Ovary (tissue), 3 donors: ENCODE measurements around the gene ZFPM1.

ENCODE experiments used
- EP300 ChIP-seq: sonication (generic); formaldehyde crosslinking; IDR thresholded peaks from one replicate; pipeline ENCODE4 v1.6.1; 2017; ENCODE audit warnings: antibody characterized with exemption
- POLR2A ChIP-seq: fragments of 450-650 bp; IDR thresholded peaks from one replicate; pipeline ENCODE4 v1.6.1; 2017; ENCODE audit warnings: antibody characterized with exemption, mild to moderate bottlenecking, moderate library complexity
- TF ChIP-seq, protein P1 (sequence below), 3 donors: fragments of 450-650 bp in 2 of 3; fragments of 200-600 bp in 1 of 3; IDR thresholded peaks; one replicate each; pipeline versions ENCODE4 v1.5.1 to v1.8.0; 2016 to 2022; ENCODE audit warnings: antibody characterized with exemption in 3 of 3, mild to moderate bottlenecking in 1 of 3
- donor health status: DM: no; HTN: no; CAD: no.

DNA sequence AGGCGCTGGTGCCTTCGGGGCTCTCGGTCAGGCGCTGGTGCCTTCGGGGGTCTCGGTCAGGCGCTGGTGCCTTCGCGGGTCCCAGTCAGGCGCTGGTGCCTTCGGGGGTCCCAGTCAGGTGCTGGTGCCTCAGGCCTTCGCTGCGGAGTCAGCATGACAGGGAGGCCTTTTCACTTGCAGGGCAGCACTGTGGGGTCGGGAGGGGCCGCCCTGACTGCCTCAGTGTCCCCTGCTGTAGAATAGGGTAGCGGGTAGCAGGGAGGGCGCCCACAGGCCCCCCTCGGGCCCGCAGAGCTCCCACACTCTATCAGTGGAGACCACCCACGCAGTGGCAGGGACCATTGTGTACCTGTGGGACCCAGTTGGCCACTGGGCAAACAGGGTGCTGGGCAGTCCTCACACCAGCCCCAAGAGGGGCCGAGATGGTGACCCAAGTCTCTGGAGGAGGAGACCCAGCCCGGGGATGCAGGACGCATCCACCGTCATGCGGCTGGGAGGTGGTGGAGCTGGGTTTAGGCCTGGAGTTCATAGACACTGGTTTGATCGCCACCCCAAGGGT is 38.0 kb downstream of the ZFPM1 start:
- TF ChIP-seq EP300, result no peak
- TF ChIP-seq, protein P1, sequence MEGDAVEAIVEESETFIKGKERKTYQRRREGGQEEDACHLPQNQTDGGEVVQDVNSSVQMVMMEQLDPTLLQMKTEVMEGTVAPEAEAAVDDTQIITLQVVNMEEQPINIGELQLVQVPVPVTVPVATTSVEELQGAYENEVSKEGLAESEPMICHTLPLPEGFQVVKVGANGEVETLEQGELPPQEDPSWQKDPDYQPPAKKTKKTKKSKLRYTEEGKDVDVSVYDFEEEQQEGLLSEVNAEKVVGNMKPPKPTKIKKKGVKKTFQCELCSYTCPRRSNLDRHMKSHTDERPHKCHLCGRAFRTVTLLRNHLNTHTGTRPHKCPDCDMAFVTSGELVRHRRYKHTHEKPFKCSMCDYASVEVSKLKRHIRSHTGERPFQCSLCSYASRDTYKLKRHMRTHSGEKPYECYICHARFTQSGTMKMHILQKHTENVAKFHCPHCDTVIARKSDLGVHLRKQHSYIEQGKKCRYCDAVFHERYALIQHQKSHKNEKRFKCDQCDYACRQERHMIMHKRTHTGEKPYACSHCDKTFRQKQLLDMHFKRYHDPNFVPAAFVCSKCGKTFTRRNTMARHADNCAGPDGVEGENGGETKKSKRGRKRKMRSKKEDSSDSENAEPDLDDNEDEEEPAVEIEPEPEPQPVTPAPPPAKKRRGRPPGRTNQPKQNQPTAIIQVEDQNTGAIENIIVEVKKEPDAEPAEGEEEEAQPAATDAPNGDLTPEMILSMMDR (IDR thresholded peaks at IDR 0.05), result no peak
- TF ChIP-seq POLR2A, result no peak
